DOHH2 (cell line): Measurements from ENCODE around the gene TNFAIP8L3.

Experiments used
- CTCF ChIP-seq: fragments of 200-600 bp; sonication (generic); IDR thresholded peaks from one replicate; pipeline ENCODE4 v1.5.1; 2014; ENCODE audit warnings: antibody characterized with exemption, mild to moderate bottlenecking, low read depth, low read length; ENCODE audit not compliant: poor library complexity, severe bottlenecking
- EZH2phosphoT487 ChIP-seq: fragments of 200-600 bp; sonication (generic); IDR thresholded peaks from 2 replicates; pipeline ENCODE4 v1.6.1; 2017; ENCODE audit warnings: borderline replicate concordance, mild to moderate bottlenecking, antibody characterized with exemption, low read length, moderate library complexity, mixed read lengths

GRCh38 chr15:51023499-51023898 lies 71.2 kb downstream of the TNFAIP8L3 start:
- no peak for TF ChIP-seq CTCF
- no peak for TF ChIP-seq EZH2phosphoT487
